Sigmoid colon (tissue), 4 donors: ENCODE results near the gene NCAPD3.

Source experiments
- EP300 ChIP-seq, 4 donors: sonication (generic); formaldehyde crosslinking; IDR thresholded peaks; one replicate each; pipeline ENCODE4 v1.6.1; 2017; ENCODE audit warnings: antibody characterized with exemption in 4 of 4
- POLR2A ChIP-seq, 2 donors: fragments of 450-650 bp; IDR thresholded peaks; one replicate each; pipeline ENCODE4 v1.6.1; 2016; ENCODE audit warnings: antibody characterized with exemption in 2 of 2, mild to moderate bottlenecking in 2 of 2, moderate library complexity in 2 of 2
- POLR2AphosphoS5 ChIP-seq, 4 donors: sonication (generic); formaldehyde crosslinking; IDR thresholded peaks; one replicate each; pipeline ENCODE4 v1.6.1; 2017; ENCODE audit warnings: antibody characterized with exemption in 4 of 4
- TF ChIP-seq, protein P1 (sequence below), 4 experiments: fragments of 450-650 bp in 3 of 4; fragments of 200-600 bp in 1 of 4; IDR thresholded peaks; one replicate each; pipeline ENCODE4 v1.5.1; 2016 to 2019; ENCODE audit warnings: antibody characterized with exemption in 4 of 4, mild to moderate bottlenecking in 3 of 4, moderate library complexity in 2 of 4

DNA sequence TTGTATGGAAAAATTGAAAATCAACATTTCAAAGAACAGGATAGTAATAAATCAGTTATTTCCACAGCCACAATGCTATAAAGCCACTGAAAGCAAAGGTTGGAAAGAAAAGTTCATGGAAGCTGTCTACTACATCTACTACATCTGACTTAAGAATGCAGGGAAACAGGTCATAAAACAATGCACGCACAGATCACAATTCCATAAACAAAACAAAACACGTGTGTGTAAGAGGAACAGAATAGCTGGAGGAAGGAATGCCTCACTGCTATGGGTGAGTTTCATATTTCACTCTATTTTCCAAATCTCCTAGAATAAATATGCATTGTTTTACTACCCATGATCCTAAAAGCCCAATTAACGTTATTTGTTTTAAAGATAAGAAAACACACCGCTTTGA lies 66.3 kb downstream of the NCAPD3 start:
- TF ChIP-seq, protein P1, sequence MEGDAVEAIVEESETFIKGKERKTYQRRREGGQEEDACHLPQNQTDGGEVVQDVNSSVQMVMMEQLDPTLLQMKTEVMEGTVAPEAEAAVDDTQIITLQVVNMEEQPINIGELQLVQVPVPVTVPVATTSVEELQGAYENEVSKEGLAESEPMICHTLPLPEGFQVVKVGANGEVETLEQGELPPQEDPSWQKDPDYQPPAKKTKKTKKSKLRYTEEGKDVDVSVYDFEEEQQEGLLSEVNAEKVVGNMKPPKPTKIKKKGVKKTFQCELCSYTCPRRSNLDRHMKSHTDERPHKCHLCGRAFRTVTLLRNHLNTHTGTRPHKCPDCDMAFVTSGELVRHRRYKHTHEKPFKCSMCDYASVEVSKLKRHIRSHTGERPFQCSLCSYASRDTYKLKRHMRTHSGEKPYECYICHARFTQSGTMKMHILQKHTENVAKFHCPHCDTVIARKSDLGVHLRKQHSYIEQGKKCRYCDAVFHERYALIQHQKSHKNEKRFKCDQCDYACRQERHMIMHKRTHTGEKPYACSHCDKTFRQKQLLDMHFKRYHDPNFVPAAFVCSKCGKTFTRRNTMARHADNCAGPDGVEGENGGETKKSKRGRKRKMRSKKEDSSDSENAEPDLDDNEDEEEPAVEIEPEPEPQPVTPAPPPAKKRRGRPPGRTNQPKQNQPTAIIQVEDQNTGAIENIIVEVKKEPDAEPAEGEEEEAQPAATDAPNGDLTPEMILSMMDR (IDR thresholded peaks at IDR 0.05) = no peak
- TF ChIP-seq POLR2A (IDR thresholded peaks at IDR 0.05) (no peak), POLR2AphosphoS5 (IDR thresholded peaks at IDR 0.05) (no peak), EP300 (IDR thresholded peaks at IDR 0.05) (no peak)
